ENCODE results near the gene C17orf114.

Gene C17orf114

GRCh38 chr17:4839221-4839620 is 37.1 kb upstream of the C17orf114 start:
- ATAC-seq (no peak), DNase-seq (no peak)
- H3K27me3 ChIP-seq, result no peaks in the 10 kb centered on the region
- no peak for TF ChIP-seq CTCF (IDR thresholded peaks at IDR 0.05)
- no peaks in the 10 kb centered on the region for H3K9me3 ChIP-seq
- no peak overlapping the region for H3K4me3 ChIP-seq
- H3K27ac ChIP-seq, result no peak overlapping the region
- H3K4me1 ChIP-seq, result peaks cover 17 to 76% of the 10 kb centered on the region in 2 donors
- H3K36me3 ChIP-seq, result peaks cover 0 to 11% of the 10 kb centered on the region in 2 donors
- intact Hi-C loops (cut with DNase I), result no loop called here

GRCh38 chr17:4838309-4838785 is 36.2 kb upstream of the C17orf114 start:
- ATAC-seq (no peak), DNase-seq (no peak)
- intact Hi-C loops (cut with DNase I), result no loop called here
- H3K9me3 ChIP-seq, result no peaks in the 10 kb centered on the region
- H3K36me3 ChIP-seq, result peaks cover 0 to 11% of the 10 kb centered on the region in 2 donors
- H3K4me3 ChIP-seq, result no peak overlapping the region
- TF ChIP-seq CTCF (IDR thresholded peaks at IDR 0.05), result no peak
- H3K4me1 ChIP-seq, result peaks cover 17 to 74% of the 10 kb centered on the region in 2 donors
- no peaks in the 10 kb centered on the region for H3K27me3 ChIP-seq
- H3K27ac ChIP-seq, result no peak overlapping the region

GRCh38 chr17:4837471-4838308 is 35.6 kb upstream of the C17orf114 start:
- TF ChIP-seq CTCF (IDR thresholded peaks at IDR 0.05), result no peak
- intact Hi-C loops (cut with DNase I), result no loop called here
- H3K4me3 ChIP-seq, result no peak overlapping the region
- DNase-seq, result peak in 1 of 4 donors; percentile 51
- H3K27me3 ChIP-seq, result no peaks in the 10 kb centered on the region
- peak overlapping the region in 1 of 2 donors; percentile 20 for H3K27ac ChIP-seq
- H3K9me3 ChIP-seq, result no peaks in the 10 kb centered on the region
- peaks cover 17 to 68% of the 10 kb centered on the region in 2 donors for H3K4me1 ChIP-seq
- no peak for ATAC-seq
- peaks cover 0 to 11% of the 10 kb centered on the region in 2 donors for H3K36me3 ChIP-seq

- intact Hi-C loops (cut with DNase I), result no loop called here
- H3K4me1 ChIP-seq, result peaks cover 17 to 62% of the 10 kb centered on the region in 2 donors
- no peak overlapping the region for H3K4me3 ChIP-seq
- H3K27ac ChIP-seq, result no peak overlapping the region
- H3K27me3 ChIP-seq, result no peaks in the 10 kb centered on the region
- no peak for DNase-seq
- H3K36me3 ChIP-seq, result peaks cover 0 to 11% of the 10 kb centered on the region in 2 donors
- ATAC-seq, result no peak
- TF ChIP-seq CTCF (IDR thresholded peaks at IDR 0.05), result no peak
- H3K9me3 ChIP-seq, result no peaks in the 10 kb centered on the region
Measured at GRCh38 chr17:4836221-4836620, 34.1 kb upstream of the C17orf114 start.

GRCh38 chr17:4834681-4835020 is 32.5 kb upstream of the C17orf114 start:
- DNase-seq (no peak), ATAC-seq (no peak)
- intact Hi-C loops (cut with DNase I), result no loop called here
- no peak for TF ChIP-seq CTCF (IDR thresholded peaks at IDR 0.05)
- Histone ChIP-seq H3K4me1 (peaks cover 17 to 51% of the 10 kb centered on the region in 2 donors), H3K27ac (peak overlapping the region; percentile 82 to 85), H3K36me3 (peaks cover 0 to 11% of the 10 kb centered on the region in 2 donors), H3K4me3 (peak overlapping the region in 1 of 2 donors; percentile 68), H3K27me3 (no peaks in the 10 kb centered on the region), H3K9me3 (no peaks in the 10 kb centered on the region)

Measured in left lung (tissue), 4 donors.